Transverse colon (tissue), 3 donors: ENCODE results near the gene RSKR.

Experiments
- EP300 ChIP-seq: sonication (generic); formaldehyde crosslinking; IDR thresholded peaks from one replicate; pipeline ENCODE4 v1.6.1; 2017; ENCODE audit warnings: antibody characterized with exemption, low read depth
- POLR2A ChIP-seq: fragments of 450-650 bp; IDR thresholded peaks from one replicate; pipeline ENCODE4 v1.6.1; 2016; ENCODE audit warnings: antibody characterized with exemption, mild to moderate bottlenecking, moderate library complexity
- TF ChIP-seq, protein P1 (sequence below), 5 experiments: fragments of 200-600 bp in 3 of 5; fragments of 450-650 bp in 2 of 5; sonication (generic) in 3 of 5; IDR thresholded peaks; 1 replicate in 2 of 5; 2 replicates in 3 of 5; pipeline ENCODE4 v1.5.1; 2016 to 2017; ENCODE audit warnings: antibody characterized with exemption in 5 of 5, inconsistent platforms in 3 of 5, mild to moderate bottlenecking in 2 of 5, moderate library complexity in 1 of 5

DNA sequence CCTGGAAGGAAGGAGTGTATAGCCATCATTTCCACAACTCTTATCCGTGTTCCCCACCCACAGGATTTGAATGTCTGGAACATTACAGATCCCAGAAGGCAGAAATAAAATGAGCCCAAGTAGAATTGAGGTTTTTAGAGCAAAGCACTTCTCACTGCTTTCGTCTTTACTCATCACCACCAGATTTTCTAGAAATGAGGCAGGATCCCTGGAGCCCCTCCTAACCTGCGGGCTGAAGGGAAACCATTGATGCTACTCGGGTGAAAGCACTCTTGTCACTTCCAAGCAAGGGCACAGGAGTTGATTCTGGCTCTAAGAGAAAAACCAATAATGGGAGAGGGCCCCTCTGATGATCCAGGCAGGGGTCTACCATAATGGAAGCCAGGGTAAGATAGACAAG is 34.5 kb downstream of the RSKR start:
- TF ChIP-seq POLR2A (no peak), EP300 (no peak)
- TF ChIP-seq, protein P1, sequence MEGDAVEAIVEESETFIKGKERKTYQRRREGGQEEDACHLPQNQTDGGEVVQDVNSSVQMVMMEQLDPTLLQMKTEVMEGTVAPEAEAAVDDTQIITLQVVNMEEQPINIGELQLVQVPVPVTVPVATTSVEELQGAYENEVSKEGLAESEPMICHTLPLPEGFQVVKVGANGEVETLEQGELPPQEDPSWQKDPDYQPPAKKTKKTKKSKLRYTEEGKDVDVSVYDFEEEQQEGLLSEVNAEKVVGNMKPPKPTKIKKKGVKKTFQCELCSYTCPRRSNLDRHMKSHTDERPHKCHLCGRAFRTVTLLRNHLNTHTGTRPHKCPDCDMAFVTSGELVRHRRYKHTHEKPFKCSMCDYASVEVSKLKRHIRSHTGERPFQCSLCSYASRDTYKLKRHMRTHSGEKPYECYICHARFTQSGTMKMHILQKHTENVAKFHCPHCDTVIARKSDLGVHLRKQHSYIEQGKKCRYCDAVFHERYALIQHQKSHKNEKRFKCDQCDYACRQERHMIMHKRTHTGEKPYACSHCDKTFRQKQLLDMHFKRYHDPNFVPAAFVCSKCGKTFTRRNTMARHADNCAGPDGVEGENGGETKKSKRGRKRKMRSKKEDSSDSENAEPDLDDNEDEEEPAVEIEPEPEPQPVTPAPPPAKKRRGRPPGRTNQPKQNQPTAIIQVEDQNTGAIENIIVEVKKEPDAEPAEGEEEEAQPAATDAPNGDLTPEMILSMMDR (IDR thresholded peaks at IDR 0.05), result no peak
